Astrocyte of the spinal cord (primary cell): ENCODE data around the gene TUT7.

Source experiments
- DNase-seq: peaks from one replicate; pipeline ENCODE4 v3.0.0; 2011; ENCODE audit warnings: low read depth, low spot score
- H3K4me3 ChIP-seq: 2 replicates; pipeline ENCODE4 v1.5.1; 2011; ENCODE audit warnings: low read depth, mild to moderate bottlenecking, low read length, moderate library complexity
- CTCF ChIP-seq: IDR thresholded peaks from 2 replicates; pipeline ENCODE4 v1.5.1; 2012; ENCODE audit warnings: low read depth, mild to moderate bottlenecking, low read length, inconsistent platforms
- in situ Hi-C: cut with HindIII; loops from 2 replicates; pipeline ENCODE4 v1.10.0; 2017; ENCODE audit warnings: low sequenced_read_pairs

TUT7 gene

GRCh38 chr9:86275962-86276361 is 78.2 kb downstream of the TUT7 start:
- DNase-seq, result no peak

GRCh38 chr9:86274821-86275643 is 79.2 kb downstream of the TUT7 start:
- no peak overlapping the region for H3K4me3 ChIP-seq
- no peak for TF ChIP-seq CTCF
- no peak for DNase-seq
- in situ Hi-C loops, result no loop called here

More at GRCh38 chr9:86275962-86276361, 78.2 kb downstream of the TUT7 start:
- no peak overlapping the region for H3K4me3 ChIP-seq
- TF ChIP-seq CTCF, result peak; percentile 32
- in situ Hi-C loops, result no loop called here

GRCh38 chr9:86272221-86272620 is 82.0 kb downstream of the TUT7 start:
- no peak overlapping the region for H3K4me3 ChIP-seq
- in situ Hi-C loops, result no loop called here
- TF ChIP-seq CTCF, result no peak
- DNase-seq, result no peak

- no peak for DNase-seq
- in situ Hi-C loops, result no loop called here
- H3K4me3 ChIP-seq, result no peak overlapping the region
- TF ChIP-seq CTCF, result no peak
Observed at GRCh38 chr9:86263876-86264275, 90.3 kb downstream of the TUT7 start.

- TF ChIP-seq CTCF, result no peak
- DNase-seq, result no peak
- in situ Hi-C loops, result no loop called here
- no peak overlapping the region for H3K4me3 ChIP-seq
Observed at GRCh38 chr9:86262492-86262891, 91.7 kb downstream of the TUT7 start.

- no peak for TF ChIP-seq CTCF
- DNase-seq, result no peak
- in situ Hi-C loops, result no loop called here
- H3K4me3 ChIP-seq, result no peak within 1 kb of the TSS
Observed at GRCh38 chr9:86259557-86259956, 94.7 kb downstream of the TUT7 start, which contains the start of gene C9orf153. Gene C9orf153 (minus strand): TSS chr9:86259657. CDS start chr9:86229603, 30,054 bp downstream.
